Endothelial cell of umbilical vein (primary cell): ENCODE measurements around the gene MLC1. TPM values are rescaled to one million over a fixed set of nuclear protein-coding genes. Genes with fewer than 3 reads are reported as not detected.

ENCODE experiments used
- BruUV-seq: library from RNA; stranded (reverse); fragments of 400-500 nt; replicated peaks from 2 replicates; lab custom pipeline; 2021; lab: Mats Ljungman, UMichigan
- CTCF ChIA-PET: fragments of 300-600, 350-600 bp; sonication (Branson Sonifier 250); formaldehyde crosslinking; loops from one replicate; lab custom pipeline; 2021; ENCODE audit warnings: antibody characterized with exemption, inconsistent platforms; lab: Charles Lee
- POLR2A ChIA-PET: fragments of 300-600, 350-600 bp; sonication (Branson Sonifier 250); formaldehyde crosslinking; loops from one replicate; lab custom pipeline; 2021; ENCODE audit warnings: antibody characterized with exemption, inconsistent platforms; lab: Charles Lee
- DNase-seq: peaks from one replicate; pipeline ENCODE4 v3.0.0-alpha.2; 2011; ENCODE audit warnings: low read depth, low spot score
- FAIRE-seq: peaks from 2 replicates; lab custom pipeline; 2011; peaks lifted over from hg19 to GRCh38; lab: Jason Lieb, UNC
- H2AFZ ChIP-seq: 2 replicates; pipeline ENCODE4 v1.6.0; 2012; ENCODE audit warnings: low read depth, low read length, control low read depth, inconsistent platforms
- H3K27ac ChIP-seq: 2 replicates; pipeline ENCODE4 v1.5.1; 2011; ENCODE audit warnings: low read depth, mild to moderate bottlenecking, control low read depth, low read length, moderate library complexity; ENCODE audit not compliant: insufficient read depth
- H3K27me3 ChIP-seq, 2 experiments: 2 replicates each; pipeline versions ENCODE4 v1.6.0 to v1.6.1; 2011; ENCODE audit warnings: low read length in 2 of 2, mixed read lengths in 1 of 2; ENCODE audit not compliant: control insufficient read depth in 2 of 2, insufficient read depth in 2 of 2
- H3K36me3 ChIP-seq, 2 experiments: 2 replicates in 1 of 2; 3 replicates in 1 of 2; pipeline ENCODE4 v1.5.1; 2011; ENCODE audit warnings: low read length in 2 of 2, mild to moderate bottlenecking in 1 of 2, moderate library complexity in 1 of 2; ENCODE audit not compliant: control insufficient read depth in 2 of 2, insufficient read depth in 2 of 2; ENCODE audit errors: extremely low read depth in 1 of 2
- H3K4me1 ChIP-seq: 3 replicates; pipeline ENCODE4 v1.5.1; 2011; ENCODE audit warnings: mild to moderate bottlenecking, low read length; ENCODE audit not compliant: control insufficient read depth, insufficient read depth; ENCODE audit errors: extremely low read depth
- H3K4me2 ChIP-seq: 2 replicates; pipeline ENCODE4 v1.6.1; 2011; ENCODE audit warnings: low read length, control low read depth, mixed read lengths; ENCODE audit not compliant: insufficient read depth
- H3K4me3 ChIP-seq, 3 experiments: fragments of 200-600 bp in 1 of 3; sonication (generic), shearing (Covaris generic) in 1 of 3; replicated peaks in 1 of 3; 2 replicates each; pipeline ENCODE4 v1.5.1; 2011 to 2016; ENCODE audit warnings: control low read depth in 3 of 3, low read length in 3 of 3, mild to moderate bottlenecking in 2 of 3, inconsistent platforms in 1 of 3, low read depth in 1 of 3, moderate library complexity in 1 of 3; ENCODE audit not compliant: insufficient read depth in 1 of 3
- H3K79me2 ChIP-seq: 2 replicates; pipeline ENCODE4 v1.6.0; 2012; ENCODE audit warnings: low read length, inconsistent platforms; ENCODE audit not compliant: control insufficient read depth, insufficient read depth
- H3K9ac ChIP-seq: replicated peaks from 2 replicates; pipeline ENCODE3; 2011; ENCODE audit warnings: low read length, control low read depth; ENCODE audit not compliant: insufficient read depth; ENCODE audit errors: extremely low read depth
- H3K9me1 ChIP-seq: replicated peaks from 3 replicates; pipeline ENCODE4 v1.6.0; 2011; ENCODE audit warnings: mild to moderate bottlenecking, low read length; ENCODE audit not compliant: control insufficient read depth, insufficient read depth; ENCODE audit errors: extremely low read depth
- H3K9me3 ChIP-seq: replicated peaks from 2 replicates; pipeline ENCODE4 v1.5.1; 2012; ENCODE audit warnings: low read length, inconsistent platforms; ENCODE audit not compliant: control insufficient read depth, insufficient read depth
- H4K20me1 ChIP-seq: replicated peaks from 2 replicates; pipeline ENCODE3; 2011; ENCODE audit warnings: mild to moderate bottlenecking, low read length; ENCODE audit not compliant: control insufficient read depth, insufficient read depth; ENCODE audit errors: extremely low read depth
- CTCF ChIP-seq, 2 donors: IDR thresholded peaks; 1 replicate in 1 of 2; 2 replicates in 1 of 2; pipeline ENCODE4 v1.5.1; 2011; ENCODE audit warnings: low read length in 2 of 2, mild to moderate bottlenecking in 2 of 2, moderate library complexity in 2 of 2, control low read depth in 1 of 2, inconsistent platforms in 1 of 2, low read depth in 1 of 2; ENCODE audit not compliant: insufficient read depth in 1 of 2; ENCODE audit errors: extremely low read depth in 1 of 2
- EZH2 ChIP-seq: IDR thresholded peaks from 2 replicates; pipeline ENCODE4 v1.6.1; 2012; ENCODE audit warnings: borderline replicate concordance, low read depth, mild to moderate bottlenecking, moderate library complexity, low read length, inconsistent platforms; ENCODE audit not compliant: severe bottlenecking
- FOS ChIP-seq: IDR thresholded peaks from 2 replicates; pipeline ENCODE4 v1.6.1; 2011; ENCODE audit warnings: mild to moderate bottlenecking, low read length, moderate library complexity, borderline replicate concordance; ENCODE audit not compliant: insufficient read depth
- GATA2 ChIP-seq: IDR thresholded peaks from 2 replicates; pipeline ENCODE4 v1.7.0; 2011; ENCODE audit warnings: low read depth, mild to moderate bottlenecking, moderate library complexity, mixed read lengths, low read length; ENCODE audit not compliant: insufficient read length, insufficient read depth
- JUN ChIP-seq: IDR thresholded peaks from 2 replicates; pipeline ENCODE4 v1.6.1; 2011; ENCODE audit warnings: borderline replicate concordance, low read depth; ENCODE audit not compliant: insufficient read length, insufficient read depth
- MAX ChIP-seq: IDR thresholded peaks from 2 replicates; pipeline ENCODE4 v1.6.1; 2011; ENCODE audit not compliant: insufficient read depth, insufficient read length
- MYC ChIP-seq: IDR thresholded peaks from one replicate; pipeline ENCODE4 v1.6.1; 2011; ENCODE audit warnings: mild to moderate bottlenecking, low read depth, low read length
- POLR2A ChIP-seq: IDR thresholded peaks from 2 replicates; pipeline ENCODE4 v1.6.1; 2012; ENCODE audit warnings: low read depth, mild to moderate bottlenecking, control low read depth, low read length
- POLR2AphosphoS5 ChIP-seq: IDR thresholded peaks from 2 replicates; pipeline ENCODE4 v1.6.1; 2012; ENCODE audit warnings: low read depth, mild to moderate bottlenecking, control low read depth, low read length, moderate library complexity; ENCODE audit not compliant: insufficient read depth
- dilution Hi-C: fragments of 300-500 bp; cut with MboI; formaldehyde crosslinking; loops from one replicate; pipeline ENCODE4 v1.15.0; 2019; ENCODE audit warnings: low sequenced_read_pairs; ENCODE audit not compliant: extremely low pct_ligation_motif_present
- intact Hi-C: fragments of 100-400 bp; cut with micrococcal nuclease; formaldehyde crosslinking; loops from one replicate; pipeline ENCODE4 v1.10.0; 2022
- polyA plus RNA-seq, 4 experiments: library from polyadenylated mRNA; depleted of rRNA in 3 of 4; stranded (reverse) in 3 of 4; unstranded in 1 of 4; fragments of >200 nt; gene quantifications; 2 replicates each; pipeline versions ENCODE4 v1.2.1 to v1.2.3, GENCODE V29; 2011 to 2012; ENCODE audit warnings: missing spikeins in 1 of 4
- total RNA-seq: library from RNA; stranded (reverse); gene quantifications from 2 replicates; pipeline ENCODE4 v1.2.3, GENCODE V29; 2021

Gene MLC1
- total and polyA plus RNA-seq, 2 donors (not counting 3 experiments of a cell fraction or from before 2014, with no cell fraction given), result not detected

- DNase-seq, result no peak
- dilution Hi-C loops, result no loop called here
- no peak overlapping the region for H3K4me2 ChIP-seq
- no peaks in the 10 kb centered on the region for H3K9me1 ChIP-seq
- CTCF ChIA-PET, result interaction anchor here (1.0 to 1.9 kb wide), 2 partner anchors 9 to 25 kb away, joined by 3 to 5 read pairs; no protein-coding TSS in a partner anchor
- no peak overlapping the region for H2AFZ ChIP-seq
- intact Hi-C loops, result no loop called here
- H3K9ac ChIP-seq, result no peak overlapping the region
- peaks cover 0 to 6% of the 10 kb centered on the region in 2 experiments for H3K27me3 ChIP-seq
- H3K4me3 ChIP-seq, result no peak overlapping the region
- no TSS peak for BruUV-seq
- H3K9me3 ChIP-seq, result no peaks in the 10 kb centered on the region
- H3K27ac ChIP-seq, result no peak overlapping the region
- H3K36me3 ChIP-seq, result no peaks in the 10 kb centered on the region
- H3K4me1 ChIP-seq, result no peaks in the 10 kb centered on the region
- no peaks in the 10 kb centered on the region for H4K20me1 ChIP-seq
- POLR2A ChIA-PET, result no interaction called here
- FAIRE-seq, result no peak
- no peaks in the 10 kb centered on the region for H3K79me2 ChIP-seq
- TF ChIP-seq EZH2, result no peak
- TF ChIP-seq JUN, result no peak
- no peak for TF ChIP-seq CTCF (IDR thresholded peaks at IDR 0.05; ENCODE audit: extremely low read depth in 1 of 2, insufficient read depth in 1 of 2, low read depth in 1 of 2, low read length in 2 of 2)
- TF ChIP-seq MYC, result no peak
- no peak for TF ChIP-seq POLR2AphosphoS5
- no peak for TF ChIP-seq FOS
- no peak for TF ChIP-seq GATA2
- TF ChIP-seq MAX, result no peak
- TF ChIP-seq POLR2A, result no peak
Measured at GRCh38 chr22:50084614-50085021, 608 bp downstream of the MLC1 start.
